ENCODE results near the gene KARS1.
"Not testable (repeated sequence)": the region's sequence is repeated elsewhere in the genome, so short reads cannot be mapped to it uniquely, and the experiment has no call there.

KARS1 gene

GRCh38 chr16:75624921-75625334 is 22.5 kb downstream of the KARS1 start:
- DNase-seq (ENCODE audit: low read depth): no peak

GRCh38 chr16:75622761-75623605 is 24.5 kb downstream of the KARS1 start, which contains the start of gene ADAT1:
ADAT1 (minus strand) TSS chr16:75623281; CDS start chr16:75620799, 2,482 bp downstream.
- peak; percentile 95 for DNase-seq (ENCODE audit: low read depth)

- no peak for DNase-seq (ENCODE audit: low read depth)
Measured at GRCh38 chr16:75621170-75621477, 26.3 kb downstream of the KARS1 start.

GRCh38 chr16:75620326-75621169 is 26.9 kb downstream of the KARS1 start:
- DNase-seq (ENCODE audit: low read depth): no peak

GRCh38 chr16:75618780-75619179 is 28.7 kb downstream of the KARS1 start:
- DNase-seq (ENCODE audit: low read depth): no peak

GRCh38 chr16:75617121-75617520 is 30.3 kb downstream of the KARS1 start:
- no peak for DNase-seq (ENCODE audit: low read depth)

- no peak for DNase-seq (ENCODE audit: low read depth)
Measured at GRCh38 chr16:75616521-75617010, 30.9 kb downstream of the KARS1 start.

- DNase-seq (ENCODE audit: low read depth): no peak
Measured at GRCh38 chr16:75615619-75616018, 31.8 kb downstream of the KARS1 start.

GRCh38 chr16:75614066-75614897 is 33.2 kb downstream of the KARS1 start:
- DNase-seq (ENCODE audit: low read depth): no peak

GRCh38 chr16:75606507-75606906 is 41.0 kb downstream of the KARS1 start:
- no peak for DNase-seq (ENCODE audit: low read depth)

- DNase-seq (ENCODE audit: low read depth): no peak
Measured at GRCh38 chr16:75603241-75603640, 44.2 kb downstream of the KARS1 start.

- no peak for DNase-seq (ENCODE audit: low read depth)
Measured at GRCh38 chr16:75599452-75600277, 47.8 kb downstream of the KARS1 start.

GRCh38 chr16:75593825-75594820 is 53.3 kb downstream of the KARS1 start:
- DNase-seq (ENCODE audit: low read depth): peak; percentile 32

GRCh38 chr16:75593308-75593707 is 54.2 kb downstream of the KARS1 start:
- no peak for DNase-seq (ENCODE audit: low read depth)

- DNase-seq (ENCODE audit: low read depth): not testable (repeated sequence)
Measured at GRCh38 chr16:75591927-75592326, 55.5 kb downstream of the KARS1 start.

- peak; percentile 49 for DNase-seq (ENCODE audit: low read depth)
Measured at GRCh38 chr16:75590920-75591843, 56.3 kb downstream of the KARS1 start.

GRCh38 chr16:75589306-75589705 is 58.2 kb downstream of the KARS1 start:
- DNase-seq (ENCODE audit: low read depth): no peak

- no peak for DNase-seq (ENCODE audit: low read depth)
Measured at GRCh38 chr16:75588716-75589115, 58.7 kb downstream of the KARS1 start.

- DNase-seq (ENCODE audit: low read depth): no peak
Measured at GRCh38 chr16:75584108-75584507, 63.4 kb downstream of the KARS1 start.

Data from fibroblast of the conjunctiva (primary cell).